ENCODE measurements around the gene MORN3.

DNA sequence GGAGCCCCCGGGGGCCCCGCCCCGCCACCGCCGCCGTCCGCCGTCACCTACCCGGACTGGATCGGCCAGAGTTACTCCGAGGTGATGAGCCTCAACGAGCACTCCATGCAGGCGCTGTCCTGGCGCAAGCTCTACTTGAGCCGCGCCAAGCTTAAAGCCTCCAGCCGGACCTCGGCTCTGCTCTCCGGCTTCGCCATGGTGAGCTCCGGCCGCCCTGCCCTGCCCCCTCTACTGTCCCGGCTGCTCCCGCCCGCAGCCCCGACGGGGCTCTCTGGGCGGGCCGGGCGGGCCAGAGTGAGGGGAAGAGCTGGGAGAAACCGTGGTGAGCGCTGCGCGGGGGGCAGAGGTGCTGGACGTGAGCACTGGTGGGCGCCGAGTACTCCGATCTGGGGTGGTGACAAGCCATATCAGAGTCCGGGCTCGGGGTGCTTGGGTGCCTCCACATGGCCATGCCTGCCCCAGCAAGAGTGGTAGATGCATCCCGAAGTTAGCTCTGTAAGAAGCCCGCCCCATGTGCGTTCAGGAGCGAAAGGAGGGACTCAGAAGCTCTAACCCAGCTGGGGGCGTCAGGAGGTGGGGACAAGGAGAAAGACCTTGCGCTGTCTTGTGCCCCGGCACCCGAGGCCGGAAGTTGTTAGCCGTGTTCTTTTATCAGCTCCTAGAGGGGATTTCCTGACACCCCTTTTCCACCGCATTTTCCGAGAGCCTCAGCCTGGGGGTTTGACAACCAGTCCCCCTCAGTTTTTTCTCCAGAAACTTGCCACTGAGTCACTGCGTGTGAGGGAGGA, 42.4 kb downstream of the MORN3 start:
- TF ChIP-seq ZNF274 (IDR thresholded peaks at IDR 0.05; ENCODE audit: low read depth, low read length) (no peak), YY1 (IDR thresholded peaks at IDR 0.05; ENCODE audit: insufficient read depth, insufficient read length) (no peak)

Measured in NT2/D1 (cell line).